H9 (cell line): ENCODE data around the gene COA6. TPM values are rescaled to one million over a fixed set of nuclear protein-coding genes. Genes with fewer than 3 reads are reported as not detected.

Experiments used
- DNase-seq: peaks from one replicate; pipeline ENCODE4 v3.0.0-alpha.2; 2017
- H2AFZ ChIP-seq: one replicate; pipeline ENCODE4 v1.6.1; 2013; ENCODE audit warnings: mild to moderate bottlenecking, low read length, control low read depth, moderate library complexity
- H2AK5ac ChIP-seq: 2 replicates; pipeline ENCODE4 v1.6.1; 2013; ENCODE audit warnings: low read length, control low read depth, mixed read lengths; ENCODE audit not compliant: insufficient read length
- H2BK120ac ChIP-seq: one replicate; pipeline ENCODE4 v1.6.1; 2013; ENCODE audit warnings: low read depth, mild to moderate bottlenecking, low read length, control low read depth, inconsistent platforms; ENCODE audit not compliant: poor library complexity, severe bottlenecking
- H2BK12ac ChIP-seq: 2 replicates; pipeline ENCODE4 v1.6.1; 2013; ENCODE audit warnings: low read length, control low read depth, mixed read lengths, low read depth; ENCODE audit not compliant: insufficient read length
- H2BK15ac ChIP-seq: 2 replicates; pipeline ENCODE4 v1.6.1; 2013; ENCODE audit warnings: low read depth, low read length, control low read depth
- H2BK20ac ChIP-seq: one replicate; pipeline ENCODE4 v1.6.1; 2013; ENCODE audit warnings: low read depth, mild to moderate bottlenecking, low read length, control low read depth, inconsistent platforms; ENCODE audit not compliant: poor library complexity, severe bottlenecking
- H2BK5ac ChIP-seq: 2 replicates; pipeline ENCODE4 v1.6.1; 2013; ENCODE audit warnings: low read length, control low read depth, mixed read lengths; ENCODE audit not compliant: insufficient read length
- H3K14ac ChIP-seq: 2 replicates; pipeline ENCODE4 v1.6.1; 2013; ENCODE audit warnings: low read length, control low read depth; ENCODE audit not compliant: insufficient read depth
- H3K18ac ChIP-seq: 2 replicates; pipeline ENCODE4 v1.6.1; 2013; ENCODE audit warnings: low read depth, mild to moderate bottlenecking, mixed read lengths, low read length, control low read depth; ENCODE audit not compliant: insufficient read length
- H3K23ac ChIP-seq: 2 replicates; pipeline ENCODE4 v1.6.1; 2013; ENCODE audit warnings: low read length, control low read depth, mixed read lengths, low read depth; ENCODE audit not compliant: insufficient read length
- H3K23me2 ChIP-seq: 2 replicates; pipeline ENCODE4 v1.6.1; 2013; ENCODE audit warnings: low read depth, mild to moderate bottlenecking, mixed read lengths, low read length, control low read depth; ENCODE audit not compliant: insufficient read length, poor library complexity, severe bottlenecking
- H3K27ac ChIP-seq: 2 replicates; pipeline ENCODE4 v1.5.1; 2013; ENCODE audit warnings: low read length, control low read depth, mixed read lengths, low read depth; ENCODE audit not compliant: insufficient read length
- H3K27me3 ChIP-seq: 2 replicates; pipeline ENCODE4 v1.6.1; 2013; ENCODE audit warnings: low read length, control low read depth, inconsistent platforms; ENCODE audit not compliant: insufficient read depth
- H3K4ac ChIP-seq: 2 replicates; pipeline ENCODE4 v1.6.1; 2013; ENCODE audit warnings: low read depth, mild to moderate bottlenecking, control low read depth, inconsistent platforms, low read length, moderate library complexity
- H3K4me1 ChIP-seq: 2 replicates; pipeline ENCODE4 v1.6.1; 2013; ENCODE audit warnings: low read length, control low read depth, inconsistent platforms; ENCODE audit not compliant: insufficient read depth
- H3K4me2 ChIP-seq: 2 replicates; pipeline ENCODE4 v1.6.1; 2013; ENCODE audit warnings: low read length, control low read depth, mixed read lengths; ENCODE audit not compliant: insufficient read length, insufficient read depth
- H3K56ac ChIP-seq: 2 replicates; pipeline ENCODE4 v1.6.1; 2013; ENCODE audit warnings: low read depth, mild to moderate bottlenecking, mixed read lengths, low read length, control low read depth; ENCODE audit not compliant: insufficient read length
- H3K79me1 ChIP-seq: 2 replicates; pipeline ENCODE4 v1.6.1; 2013; ENCODE audit warnings: low read depth, mild to moderate bottlenecking, moderate library complexity, low read length, control low read depth, inconsistent platforms; ENCODE audit not compliant: insufficient read depth, poor library complexity, severe bottlenecking
- H3K79me2 ChIP-seq: 2 replicates; pipeline ENCODE4 v1.6.1; 2013; ENCODE audit warnings: low read length, control low read depth, inconsistent platforms; ENCODE audit not compliant: insufficient read depth
- H3K9ac ChIP-seq: 2 replicates; pipeline ENCODE4 v1.6.1; 2013; ENCODE audit warnings: low read length, control low read depth, mixed read lengths; ENCODE audit not compliant: insufficient read length; ENCODE audit errors: extremely low read depth
- H3K9me3 ChIP-seq: one replicate; pipeline ENCODE4 v1.6.1; 2013; ENCODE audit warnings: low read depth, low read length, inconsistent platforms; ENCODE audit not compliant: control insufficient read depth
- H3T11ph ChIP-seq: one replicate; pipeline ENCODE4 v1.6.1; 2013; ENCODE audit warnings: mild to moderate bottlenecking, low read length, control low read depth, inconsistent platforms
- H4K20me1 ChIP-seq: one replicate; pipeline ENCODE4 v1.6.1; 2013; ENCODE audit not compliant: control insufficient read depth, insufficient read length, insufficient read depth
- H4K5ac ChIP-seq: 2 replicates; pipeline ENCODE4 v1.6.1; 2013; ENCODE audit warnings: low read depth, mild to moderate bottlenecking, mixed read lengths, low read length, control low read depth; ENCODE audit not compliant: insufficient read length
- H4K8ac ChIP-seq: replicated peaks from 2 replicates; pipeline ENCODE4 v1.6.1; 2013; ENCODE audit warnings: low read length, control low read depth, mixed read lengths, low read depth; ENCODE audit not compliant: insufficient read length
- H4K91ac ChIP-seq: 2 replicates; pipeline ENCODE4 v1.6.1; 2013; ENCODE audit warnings: low read depth, mild to moderate bottlenecking, moderate library complexity, mixed read lengths, low read length, control low read depth; ENCODE audit not compliant: insufficient read length
- H3K27ac Mint-ChIP-seq, 3 experiments: 2 replicates in 2 of 3; 3 replicates in 1 of 3; pipeline ENCODE4 v1.8.0; 2020 to 2021; ENCODE audit warnings: mixed read lengths in 3 of 3, mild to moderate bottlenecking in 1 of 3, moderate library complexity in 1 of 3
- H3K27me3 Mint-ChIP-seq: 2 replicates; pipeline ENCODE4 v1.8.0; 2021; ENCODE audit warnings: low read depth, mild to moderate bottlenecking, moderate library complexity, mixed read lengths
- H3K36me3 Mint-ChIP-seq, 3 experiments: 2 replicates in 2 of 3; 3 replicates in 1 of 3; pipeline ENCODE4 v1.8.0; 2020 to 2021; ENCODE audit warnings: low read depth in 3 of 3, mixed read lengths in 3 of 3; ENCODE audit not compliant: insufficient read depth in 1 of 3
- H3K4me1 Mint-ChIP-seq, 2 experiments: 2 replicates each; pipeline ENCODE4 v1.8.0; 2020; ENCODE audit warnings: mixed read lengths in 2 of 2
- H3K4me3 Mint-ChIP-seq, 2 experiments: 2 replicates in 1 of 2; 3 replicates in 1 of 2; pipeline ENCODE4 v1.8.0; 2020 to 2021; ENCODE audit warnings: mild to moderate bottlenecking in 2 of 2, mixed read lengths in 2 of 2, moderate library complexity in 1 of 2
- H3K9me3 Mint-ChIP-seq, 2 experiments: 2 replicates in 1 of 2; 3 replicates in 1 of 2; pipeline ENCODE4 v1.8.0; 2020; ENCODE audit warnings: mild to moderate bottlenecking in 2 of 2, mixed read lengths in 2 of 2, moderate library complexity in 1 of 2
- CTCF ChIP-seq: fragments of 200-600 bp; sonication (generic); conservative IDR thresholded peaks from 3 replicates; pipeline ENCODE4 v1.8.0; 2021; ENCODE audit warnings: antibody characterized with exemption, mild to moderate bottlenecking
- WGBS: extraction: QIAGEN DNeasy Blood & Tissue Kit; methylation state at CpG from one replicate; pipeline ENCODE4 v1.1.7; 2013; ENCODE audit warnings: missing lambda C conversion rate, low lambda C conversion rate, mixed read lengths; ENCODE audit not compliant: insufficient read length; ENCODE audit errors: extremely low coverage; 5-methylcytosine and 5-hydroxymethylcytosine counted together
- total RNA-seq: library from RNA; stranded (reverse); gene quantifications from 2 replicates; pipeline ENCODE4 v1.2.1, GENCODE V29; 2021

COA6 gene
- total RNA-seq, 1 experiment from 2014 or later = 42.3 TPM

- no peak overlapping the region for H2BK20ac ChIP-seq
- no CpG with 5 or more reads among the region's 2 CpGs for WGBS
- peaks cover 25% of the 10 kb centered on the region for H3K27me3 Mint-ChIP-seq
- H2BK5ac ChIP-seq = no peak overlapping the region
- H3K27ac ChIP-seq = no peak overlapping the region
- no peak for TF ChIP-seq CTCF
- no peak overlapping the region for H3K14ac ChIP-seq
- H4K8ac ChIP-seq = no peak overlapping the region
- H2AK5ac ChIP-seq = no peak overlapping the region
- H3K23me2 ChIP-seq = no peaks in the 10 kb centered on the region
- peaks cover 10 to 14% of the 10 kb centered on the region in 2 experiments for H3K4me1 Mint-ChIP-seq
- no peak overlapping the region for H2BK12ac ChIP-seq
- no peak overlapping the region for H2BK15ac ChIP-seq
- no peaks in the 10 kb centered on the region for H3K27me3 ChIP-seq
- no peak overlapping the region for H3T11ph ChIP-seq
- no peaks in the 10 kb centered on the region for H4K20me1 ChIP-seq
- no peak overlapping the region for H2BK120ac ChIP-seq
- no peak overlapping the region for H4K5ac ChIP-seq
- no peaks in the 10 kb centered on the region for H3K79me1 ChIP-seq
- H3K79me2 ChIP-seq = peaks cover 3% of the 10 kb centered on the region; the same call in 1 of the 2 replicates
- H4K91ac ChIP-seq = no peak overlapping the region
- H2AFZ ChIP-seq = no peak overlapping the region
- no peak overlapping the region for H3K4me3 Mint-ChIP-seq
- no peak overlapping the region for H3K56ac ChIP-seq
- H3K9me3 Mint-ChIP-seq = no peaks in the 10 kb centered on the region
- peaks cover 3% of the 10 kb centered on the region; the same call in 1 of the 2 replicates for H3K4me1 ChIP-seq
- DNase-seq = no peak
- H3K18ac ChIP-seq = no peak overlapping the region
- H3K23ac ChIP-seq = no peak overlapping the region
- H3K4me2 ChIP-seq = no peak overlapping the region
- H3K9me3 ChIP-seq = no peaks in the 10 kb centered on the region
- no peak overlapping the region for H3K27ac Mint-ChIP-seq
- H3K36me3 Mint-ChIP-seq = peaks cover 9 to 22% (median 17%) of the 10 kb centered on the region in 3 experiments
- no peak overlapping the region for H3K9ac ChIP-seq
- H3K4ac ChIP-seq = no peak overlapping the region
Observed at GRCh38 chr1:234371414-234371813, 1.8 kb upstream of the COA6 start.
